ENCODE data around the gene CAMK2A.

CAMK2A gene

DNA sequence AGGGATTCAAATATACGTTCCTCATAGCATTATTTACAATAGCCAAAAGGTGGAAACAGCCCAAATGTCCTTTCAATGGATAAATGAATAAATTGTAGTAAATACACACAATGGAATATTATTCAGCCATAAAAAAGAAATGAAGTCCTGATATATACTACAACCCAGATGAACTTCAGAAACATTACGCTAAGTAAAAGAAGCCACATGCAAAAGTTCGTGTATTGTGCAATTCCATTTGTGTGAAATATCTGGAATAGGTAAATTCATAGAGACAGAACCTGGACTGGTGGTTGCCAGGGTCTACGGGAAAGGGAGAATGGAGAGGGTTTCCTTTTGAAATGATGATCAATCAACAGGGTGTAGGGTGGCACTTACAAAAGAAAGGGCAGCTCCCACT, 25.7 kb upstream of the CAMK2A start:
- DNase-seq = no peak

DNA sequence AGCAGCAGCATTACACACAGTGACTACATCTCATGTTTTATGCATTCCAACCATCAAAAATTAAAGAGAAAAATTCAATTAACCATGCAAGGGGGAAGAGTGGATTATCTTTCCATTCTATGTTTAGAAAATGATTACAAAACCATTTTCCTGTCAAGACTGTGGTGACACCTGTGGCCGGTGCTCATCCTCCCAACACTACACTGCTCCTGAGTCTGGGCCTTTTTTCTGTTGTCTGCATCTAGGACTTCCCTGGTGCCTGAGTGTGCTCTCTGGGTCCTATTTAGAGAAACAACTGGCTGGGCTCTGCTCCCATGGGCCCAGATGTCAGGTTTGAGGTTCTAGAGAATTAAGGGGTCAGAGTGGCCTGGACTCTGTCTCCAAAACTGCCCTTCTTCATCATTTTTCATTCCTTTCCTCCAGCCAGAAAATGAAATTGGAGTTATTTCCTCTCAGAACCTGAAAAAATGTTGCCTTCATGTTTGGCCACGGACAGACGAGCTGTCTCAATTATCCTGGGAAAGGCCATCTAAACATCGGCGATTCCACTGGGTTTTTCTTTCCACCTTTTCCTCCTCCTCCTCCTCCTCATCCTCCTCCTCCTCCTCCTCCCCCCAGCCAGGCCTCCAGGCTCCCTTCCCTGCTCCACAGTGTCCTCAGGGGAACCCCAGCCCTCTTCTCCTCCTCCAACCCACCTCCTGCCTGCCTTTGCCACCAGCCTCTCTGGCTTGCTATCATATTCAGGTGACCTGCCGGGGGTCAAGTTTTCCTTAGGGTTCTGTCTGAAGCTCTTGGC, 24.5 kb upstream of the CAMK2A start:
- DNase-seq = no peak

DNA sequence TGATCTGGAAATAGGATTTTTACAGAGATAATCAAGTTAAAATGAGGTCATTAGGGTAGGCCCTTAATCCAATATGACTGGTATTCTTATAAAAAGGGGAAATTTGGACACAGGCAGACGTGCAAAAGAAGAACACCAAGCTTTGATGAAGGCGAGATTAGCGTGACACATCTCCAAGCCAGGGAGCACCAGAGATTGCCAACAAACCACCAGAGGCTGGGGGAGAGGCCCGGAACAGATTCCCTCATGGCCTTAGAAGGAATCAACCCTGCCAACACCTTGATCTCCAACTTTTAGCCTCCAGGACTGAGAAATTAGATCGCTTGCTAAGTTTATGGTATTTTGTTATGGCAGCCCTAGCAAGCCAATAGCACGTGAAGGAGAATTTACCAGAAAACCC, 23.9 kb upstream of the CAMK2A start:
- no peak for DNase-seq

DNA sequence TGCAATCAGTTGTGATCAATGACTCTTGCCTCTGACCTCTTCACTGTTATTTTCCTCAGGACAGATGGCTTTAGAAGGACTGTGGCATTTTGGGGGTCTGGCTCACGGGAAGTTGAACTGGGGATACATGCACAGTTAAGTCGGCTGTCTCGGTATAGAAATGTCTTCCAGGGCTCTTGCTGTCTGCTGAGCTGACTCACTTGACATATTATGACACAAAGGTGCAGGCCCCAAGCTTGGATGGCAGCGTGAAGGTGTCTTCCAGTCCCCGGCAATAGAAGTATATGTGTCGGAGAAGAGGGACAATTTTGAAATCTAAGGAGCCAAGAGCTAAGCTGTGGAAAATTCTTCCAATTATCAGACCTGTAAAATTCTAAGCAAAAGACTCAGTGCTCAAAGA, 22.9 kb upstream of the CAMK2A start:
- DNase-seq = no peak

DNA sequence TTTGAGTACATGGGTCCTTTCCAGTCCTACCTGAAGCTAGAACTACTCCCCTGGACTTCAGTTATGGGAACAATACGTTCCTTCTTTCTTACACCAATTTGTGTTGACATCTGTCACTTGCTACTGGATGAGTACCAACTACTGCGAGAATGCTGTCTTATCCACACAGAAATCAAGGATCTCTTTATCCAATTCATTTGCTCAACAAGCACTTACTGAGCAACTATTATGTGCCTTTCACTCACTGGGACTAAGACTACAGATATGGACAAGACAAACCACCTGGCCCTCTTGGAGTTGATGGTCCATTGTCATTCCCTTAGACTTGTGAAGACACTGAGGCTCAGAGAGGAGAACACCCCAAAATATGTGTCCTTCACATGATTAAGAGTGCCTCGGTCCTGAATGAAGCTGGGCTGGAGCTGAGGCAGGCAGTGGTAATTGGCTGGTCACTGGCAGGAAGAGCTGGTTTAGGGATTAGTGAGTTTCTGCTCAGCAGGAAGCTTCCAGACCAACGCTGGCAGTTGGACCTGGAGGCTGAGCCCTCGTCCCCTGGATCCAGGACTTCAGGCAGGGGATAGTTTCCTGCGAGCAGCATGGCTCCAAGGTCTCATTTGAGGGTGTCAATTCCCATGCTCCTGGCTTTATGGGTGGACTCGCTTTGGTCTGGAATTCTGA, 21.6 kb upstream of the CAMK2A start:
- DNase-seq = no peak

DNA sequence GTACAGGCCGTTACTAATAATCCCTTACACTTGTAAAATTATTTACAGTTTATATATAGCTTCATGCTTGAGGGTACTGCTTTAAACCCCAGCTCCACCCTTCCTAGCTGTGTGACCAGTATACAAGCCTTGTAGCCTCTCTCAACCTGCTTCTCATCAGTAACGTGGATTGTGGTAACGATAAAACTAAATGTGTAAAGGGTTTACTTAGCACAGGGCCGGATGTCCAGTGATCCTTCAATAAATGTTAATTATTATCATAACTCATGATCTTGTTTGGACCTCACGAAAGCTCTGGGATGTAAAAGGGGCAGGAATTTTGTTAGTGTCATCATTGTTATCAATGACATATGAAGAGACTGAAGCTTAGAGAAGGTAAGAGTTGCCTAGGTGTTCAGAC, 20.7 kb upstream of the CAMK2A start:
- DNase-seq = no peak

DNA sequence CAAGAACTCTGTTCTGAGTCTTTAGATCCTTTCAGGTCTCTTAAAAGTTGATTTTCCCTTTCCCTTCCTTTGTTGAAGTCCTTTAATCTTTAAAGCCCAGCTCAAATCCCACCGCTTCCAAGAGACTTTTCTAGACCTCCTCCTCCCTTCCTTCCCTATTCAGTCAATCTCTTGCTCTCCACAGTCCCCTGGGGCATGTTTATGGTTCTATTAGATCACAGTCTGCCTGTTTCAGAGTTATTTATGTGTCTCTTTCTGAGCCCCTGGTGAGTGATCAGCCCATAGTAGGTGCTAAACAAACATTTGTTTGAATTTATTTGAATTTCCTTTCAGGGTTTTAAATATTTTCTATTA, 20.3 kb upstream of the CAMK2A start:
- DNase-seq = no peak

DNA sequence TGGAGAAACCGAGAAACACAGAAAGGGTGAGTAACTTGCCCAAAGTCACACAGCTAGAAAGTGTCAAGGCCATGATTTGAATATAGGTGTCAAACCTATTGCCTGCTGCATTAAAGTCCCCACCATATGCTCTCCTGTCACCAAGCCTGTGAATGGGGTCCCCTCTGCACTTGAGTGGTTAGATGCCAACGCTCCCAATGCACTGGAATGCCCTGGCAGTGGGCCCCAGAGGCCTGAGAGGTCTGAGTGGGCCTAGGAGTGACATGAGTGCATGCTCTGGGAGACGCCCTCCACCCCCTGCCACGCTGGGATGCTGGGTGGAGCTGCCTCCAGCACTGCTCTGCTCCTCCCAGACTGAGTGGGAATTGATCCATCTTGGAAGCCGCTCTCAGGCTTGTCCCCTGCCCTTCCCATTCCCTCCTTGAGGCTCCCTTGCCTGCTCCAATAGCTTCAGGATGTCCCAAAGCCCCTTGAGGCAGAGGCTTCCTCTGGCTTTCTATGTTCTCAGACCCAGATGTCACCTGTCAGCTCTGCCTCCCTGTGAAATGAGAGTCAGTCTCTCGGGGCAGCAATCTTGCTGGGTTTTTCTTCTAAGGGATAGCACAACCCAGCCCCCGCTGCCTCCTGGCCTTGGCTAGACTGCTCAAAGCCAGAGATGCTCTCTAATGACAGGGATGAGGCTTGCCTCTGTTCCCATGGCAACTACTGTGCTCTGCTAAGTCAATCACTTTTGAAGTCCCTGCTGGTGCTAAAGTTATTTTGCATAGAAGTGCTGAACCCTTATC, 19.7 kb upstream of the CAMK2A start:
- no peak for DNase-seq

DNA sequence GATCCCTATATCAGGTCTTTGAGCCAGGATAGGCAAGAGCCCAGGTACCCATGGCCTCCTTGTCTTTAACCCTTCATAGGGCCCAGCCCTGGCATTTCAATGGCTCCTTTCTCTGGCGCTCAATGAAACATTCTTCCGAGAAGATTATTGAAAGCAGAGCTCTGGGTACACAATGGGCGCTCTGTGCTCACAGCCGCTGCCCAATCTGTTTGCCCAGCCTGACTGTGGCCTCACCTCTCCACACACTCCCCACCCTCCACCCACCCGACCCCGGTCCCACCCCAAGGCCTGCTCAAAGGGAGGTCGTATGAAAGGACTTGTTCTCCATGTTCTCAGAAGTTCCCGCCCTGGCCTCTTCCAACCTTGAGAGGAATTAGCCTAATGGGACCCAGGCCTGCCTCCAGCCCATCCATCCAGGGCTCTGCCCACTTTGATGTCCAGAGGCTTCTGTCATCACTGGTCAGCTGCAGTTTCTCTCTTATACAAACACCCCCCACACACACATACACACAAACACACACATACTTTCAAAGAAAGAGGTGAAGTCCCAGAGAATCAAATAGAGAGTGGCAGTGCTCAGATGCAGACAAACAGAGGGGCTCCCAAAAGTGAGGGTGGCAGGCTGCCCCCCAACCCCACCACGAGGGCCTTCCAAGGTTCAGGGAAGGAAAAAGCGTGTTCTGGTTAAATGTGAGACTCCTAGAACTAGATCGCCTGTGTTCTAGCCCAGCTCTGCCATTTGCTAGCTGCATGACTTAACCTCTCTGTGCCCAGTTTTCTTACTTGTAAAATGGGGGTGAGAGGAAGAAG, 18.2 kb upstream of the CAMK2A start:
- peak; percentile 6 for DNase-seq

DNA sequence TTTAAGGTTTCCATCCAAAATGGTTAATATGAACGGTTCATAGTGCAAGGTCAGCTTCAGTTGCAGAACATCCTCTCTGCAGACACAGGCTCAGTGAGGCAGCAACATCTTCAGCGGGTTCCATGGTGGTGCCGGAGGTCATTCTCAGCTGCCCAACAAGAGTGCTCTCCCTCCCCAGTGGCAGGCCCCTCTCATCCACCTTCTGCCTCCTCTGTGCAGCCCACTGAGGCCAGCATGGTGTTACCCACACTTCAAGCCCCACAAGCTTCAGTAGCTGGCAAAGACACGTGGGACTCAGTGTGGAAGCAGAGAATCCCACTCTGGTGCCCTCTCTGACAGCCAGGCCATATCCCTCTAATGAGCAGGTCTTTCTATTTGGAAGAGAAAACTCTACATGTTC, 17.2 kb upstream of the CAMK2A start:
- DNase-seq = no peak

DNA sequence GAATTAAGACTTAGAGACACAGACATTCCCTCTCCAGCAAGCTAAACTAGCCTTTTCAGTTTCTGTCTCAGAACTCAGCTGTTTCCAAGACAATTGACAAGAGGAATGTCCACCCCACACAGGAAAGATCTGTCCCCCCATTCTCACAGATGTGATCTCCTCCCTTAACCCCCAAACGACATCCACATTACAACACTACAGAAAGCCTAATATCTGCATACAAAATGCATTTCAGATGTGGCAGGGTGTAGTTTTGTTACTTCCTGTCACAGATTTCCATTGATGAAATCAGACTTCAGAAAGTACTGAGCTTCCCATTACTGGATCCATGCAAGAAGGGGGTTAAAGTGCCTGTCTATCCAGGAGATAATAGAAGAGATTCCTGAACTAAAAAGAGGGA, 16.0 kb upstream of the CAMK2A start:
- DNase-seq = no peak

DNA sequence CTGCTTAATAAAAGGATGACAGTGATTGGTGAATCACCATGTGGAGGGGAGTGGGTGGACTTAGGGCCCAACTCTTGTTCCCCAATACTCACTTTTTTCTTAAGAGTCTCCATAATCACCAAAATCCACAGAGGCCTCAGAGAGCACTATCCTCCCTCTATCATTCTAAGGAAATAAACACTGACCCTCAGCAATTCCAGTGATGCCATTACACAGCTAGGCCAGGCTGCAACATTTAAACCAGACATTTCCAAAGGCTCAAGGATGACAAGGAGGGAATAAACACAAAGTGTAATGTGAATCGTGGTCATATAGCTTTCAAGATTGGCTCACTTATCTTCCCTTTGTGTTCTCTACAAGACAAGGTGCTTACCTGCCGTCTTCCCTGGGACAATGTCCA, 15.5 kb upstream of the CAMK2A start:
- no peak for DNase-seq

DNA sequence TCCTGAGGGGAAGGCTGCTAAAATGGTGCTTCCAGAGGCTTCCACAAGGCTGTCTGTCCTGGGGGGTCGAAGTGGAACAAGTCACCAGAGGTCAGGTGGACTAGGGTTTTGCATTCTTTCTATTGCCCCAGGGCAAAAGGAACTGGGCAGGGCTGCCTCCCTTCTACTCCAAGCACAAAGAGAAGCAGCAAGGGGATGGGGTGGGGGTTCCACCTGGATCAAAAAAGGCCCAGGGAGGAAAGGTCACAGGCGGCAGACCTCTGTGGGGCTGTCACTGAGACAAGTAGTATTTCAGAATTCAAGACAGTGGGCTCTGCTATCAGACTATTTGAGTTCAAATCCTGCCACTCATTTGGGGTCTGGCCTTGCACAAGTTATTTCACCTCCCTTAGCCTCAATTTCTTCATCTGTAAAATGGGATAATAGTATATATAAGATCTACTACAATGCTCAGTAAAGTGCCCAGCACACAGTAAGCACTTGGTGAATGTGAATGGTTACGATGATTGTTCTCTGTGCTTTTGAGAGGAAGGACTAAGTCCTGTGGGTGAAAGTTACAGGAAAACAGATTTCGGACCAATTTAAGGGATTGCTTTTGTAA, 15.0 kb upstream of the CAMK2A start:
- no peak for DNase-seq

DNA sequence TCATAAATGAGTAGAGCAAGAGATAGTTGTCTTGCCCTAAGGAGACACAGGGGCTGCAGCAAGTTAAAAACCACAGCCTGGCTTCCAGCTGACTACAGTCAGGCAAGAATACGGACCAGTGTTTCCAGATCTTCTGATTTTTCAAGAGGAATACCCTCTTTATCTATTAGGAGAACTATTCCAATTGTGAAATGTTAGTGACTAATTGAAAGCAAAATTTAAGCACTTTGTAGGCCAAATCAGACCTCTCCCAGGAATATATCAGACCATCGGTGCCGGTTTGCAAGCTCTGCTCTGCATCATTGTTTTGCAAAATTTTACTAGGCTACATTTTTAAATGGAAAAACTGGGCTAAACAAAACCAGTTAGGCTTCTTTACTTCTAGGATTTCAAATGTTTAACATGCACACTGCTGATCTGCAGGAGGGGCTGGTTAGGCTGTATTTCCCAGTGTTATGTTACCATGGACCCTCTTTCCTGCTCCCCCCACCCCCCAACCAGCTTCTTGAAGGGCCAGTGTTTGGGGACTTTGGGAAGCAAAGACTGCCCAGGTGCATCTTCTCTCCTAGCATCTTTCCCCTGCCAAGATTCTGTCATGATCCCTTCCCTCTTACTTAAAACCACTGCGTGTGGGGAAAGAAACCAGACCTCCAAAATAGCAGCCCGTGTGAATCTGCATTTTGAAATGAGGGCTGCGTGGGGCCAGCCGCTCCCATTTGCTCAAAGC, 14.2 kb upstream of the CAMK2A start:
- DNase-seq = no peak

DNA sequence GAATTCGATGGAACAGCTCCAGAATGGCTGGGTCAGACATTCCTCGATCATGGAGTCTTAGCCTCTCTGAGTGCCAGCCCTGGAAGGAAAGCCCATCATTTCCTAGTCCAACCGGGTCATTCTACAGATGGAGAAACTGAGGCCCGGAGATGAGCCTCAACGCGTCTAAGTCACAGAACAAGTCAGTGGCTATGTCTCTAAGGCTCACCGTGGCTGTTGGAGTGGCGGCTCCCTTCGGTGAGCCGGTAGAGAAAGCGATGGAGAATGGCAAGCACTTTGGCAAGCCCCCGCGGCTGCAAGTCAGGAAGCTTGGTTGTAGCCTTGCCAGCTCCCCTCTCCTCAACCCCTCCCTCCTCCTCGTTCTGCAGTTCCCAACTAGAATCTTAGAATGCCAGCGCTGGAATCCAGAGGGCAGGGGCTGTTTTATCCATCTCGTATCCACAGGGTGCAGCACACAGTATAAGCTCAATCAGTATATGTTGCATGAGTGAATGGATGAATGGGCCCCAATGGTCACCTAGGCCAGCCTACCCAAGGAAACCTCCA, 13.6 kb upstream of the CAMK2A start:
- no peak for DNase-seq

DNA sequence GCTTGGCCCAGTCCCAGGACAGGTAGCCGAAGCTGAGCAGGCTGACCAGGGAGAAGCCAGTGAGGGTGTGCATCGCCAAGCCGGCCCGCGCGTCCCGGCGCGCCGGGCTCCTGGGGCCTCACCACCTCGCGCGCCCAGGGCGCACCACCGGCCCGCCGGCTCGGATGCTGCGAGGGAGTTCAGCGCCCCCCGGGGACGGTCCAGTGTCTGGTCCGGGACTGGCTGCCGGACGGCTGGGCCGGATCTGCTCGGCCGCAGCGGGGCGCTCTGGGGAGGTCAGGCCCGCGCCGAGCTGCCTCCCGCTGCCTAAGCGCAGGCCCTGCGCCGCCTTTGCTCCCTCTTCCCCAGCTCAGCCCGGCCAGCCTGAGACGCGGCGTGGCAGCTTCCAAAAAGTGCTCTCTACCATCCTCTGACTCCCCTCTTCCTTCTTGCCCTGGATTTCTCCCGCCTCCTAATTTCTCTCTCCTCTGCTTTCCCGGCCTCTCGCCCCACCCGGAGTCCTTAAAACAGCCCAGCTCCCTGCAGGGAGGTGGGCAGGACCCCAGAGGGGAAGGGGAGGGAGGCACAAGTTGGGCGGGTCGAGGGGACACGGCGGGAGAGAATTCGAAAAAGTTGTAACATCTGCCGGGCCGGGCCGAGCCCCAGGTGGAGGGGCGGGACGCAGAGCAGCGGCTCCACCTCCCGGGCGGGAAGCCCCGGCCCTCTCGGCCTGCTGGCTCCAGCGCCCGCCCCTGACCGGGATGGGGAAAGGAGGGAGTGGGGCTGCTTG, 12.9 kb upstream of the CAMK2A start, which contains the start of gene ARSI:
Gene ARSI (minus strand): TSS at position 605 of the 769 bp plus-strand sequence. CDS start 532 bp downstream, at position 73.
- DNase-seq = no peak

DNA sequence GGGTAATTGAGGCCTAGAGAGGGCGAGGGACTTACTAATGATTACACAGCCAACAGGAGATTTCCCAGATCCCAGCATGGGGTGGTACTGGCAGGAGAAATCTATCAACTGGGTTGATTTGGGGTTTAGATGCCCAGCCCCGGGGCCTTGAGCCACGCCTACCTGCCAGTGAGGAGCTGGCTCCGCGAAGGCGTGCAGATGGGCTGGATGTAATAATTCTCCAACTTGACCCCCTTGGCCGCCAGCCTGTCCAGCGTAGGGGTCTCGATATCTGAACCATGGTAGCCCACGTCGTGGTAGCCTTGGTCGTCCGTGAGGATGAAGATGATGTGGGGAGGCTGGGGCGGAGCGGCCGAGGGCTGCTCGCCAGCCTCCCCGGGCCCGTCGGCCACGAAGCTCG, 12.3 kb upstream of the CAMK2A start:
- DNase-seq = no peak

DNA sequence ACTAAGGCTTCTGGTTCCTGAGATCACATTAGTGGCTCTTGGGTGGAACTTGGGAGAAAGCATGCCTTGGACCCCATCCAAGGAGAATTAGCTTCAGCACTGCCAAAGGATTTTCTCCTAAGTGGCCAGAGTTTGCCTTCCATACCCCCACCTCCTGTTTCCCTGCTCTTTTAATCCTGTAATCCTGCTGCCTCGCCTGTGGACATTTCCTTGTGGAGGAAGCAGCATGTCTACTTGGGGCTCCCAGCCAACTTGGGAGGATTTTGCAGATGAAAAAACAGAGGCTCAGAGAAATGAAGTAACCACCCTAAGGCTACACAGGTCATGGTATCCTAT, 11.6 kb upstream of the CAMK2A start:
- no peak for DNase-seq

DNA sequence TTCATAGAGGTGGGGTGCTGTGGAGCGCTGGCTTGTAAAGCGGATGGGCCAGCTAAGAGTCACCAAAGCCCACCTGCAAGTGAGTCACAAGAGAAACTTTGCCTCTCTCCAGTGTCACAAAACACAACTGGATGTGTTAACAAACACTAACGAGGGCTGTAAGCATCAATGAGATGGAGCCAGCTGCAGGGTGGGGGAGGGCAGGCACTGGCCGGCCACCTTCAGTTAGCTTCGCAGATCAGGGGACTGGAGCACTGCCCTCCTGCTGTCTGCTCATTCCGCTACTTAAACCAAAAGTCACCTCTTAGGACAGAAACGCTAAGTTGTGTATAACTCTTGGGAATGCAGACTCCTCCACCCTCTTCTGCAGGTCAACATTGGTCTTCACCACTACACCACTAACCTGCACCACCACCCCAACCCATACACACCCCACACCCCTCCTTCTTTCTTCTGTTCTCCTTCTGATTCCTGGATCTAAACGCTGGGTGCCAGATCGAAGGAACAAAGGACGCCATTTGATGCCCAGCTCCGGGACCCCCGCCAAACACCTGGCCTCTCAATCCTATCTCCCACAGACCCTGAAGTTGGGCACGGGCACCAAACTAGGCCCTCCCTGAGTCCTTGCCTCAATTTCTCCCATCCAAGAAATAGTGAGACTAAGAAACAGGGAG, 11.1 kb upstream of the CAMK2A start:
- no peak for DNase-seq
